ENCODE data around the gene CDH22. TPM values are rescaled to one million over a fixed set of nuclear protein-coding genes. Genes with fewer than 3 reads are reported as not detected.

Gene CDH22
- total and polyA plus RNA-seq, 10 of the 15 experiments (the other 5 are each of a cell fraction or from before 2014, with no cell fraction given): not detected

DNA sequence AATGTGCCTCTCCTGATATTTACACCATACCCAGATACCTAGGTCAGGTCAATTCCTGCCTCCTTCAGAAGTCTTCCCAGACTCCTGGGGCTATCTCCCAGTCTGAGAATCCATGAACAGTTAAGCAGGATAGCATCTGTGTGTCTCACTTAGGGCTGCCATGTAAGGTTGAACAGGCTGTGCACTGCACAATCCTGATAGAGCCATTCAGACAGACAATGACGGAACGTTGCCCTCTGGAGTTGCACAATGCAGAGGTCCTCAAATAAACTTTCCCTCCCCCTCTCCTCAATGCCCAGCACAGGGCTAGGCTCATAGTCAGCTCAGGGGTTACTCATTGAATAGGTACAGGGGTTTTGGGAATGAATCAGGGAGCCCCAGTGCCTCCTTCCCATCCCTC is 100.5 kb downstream of the CDH22 start:
- Histone ChIP-seq H4K20me1 (ENCODE audit: control insufficient read depth, insufficient read depth) (no peaks in the 10 kb centered on the region; the same call in 1 of the 2 replicates), H3K9me3 (replicated peaks; ENCODE audit: control insufficient read depth, insufficient read depth, low read length) (no peaks in the 10 kb centered on the region), H3K4me1 (ENCODE audit: control insufficient read depth, insufficient read depth, low read length) (peaks cover 13% of the 10 kb centered on the region), H3K27me3 (replicated peaks in 1 of 2; ENCODE audit: control insufficient read depth in 2 of 2, insufficient read depth in 2 of 2, low read length in 1 of 2) (peaks cover 0 to 1% of the 10 kb centered on the region in 2 experiments), H3K27ac (ENCODE audit: control insufficient read depth, insufficient read depth) (no peak overlapping the region), H3K79me2 (ENCODE audit: control insufficient read depth, insufficient read depth, low read length) (no peaks in the 10 kb centered on the region), H3K36me3 (ENCODE audit: control insufficient read depth in 2 of 2, insufficient read depth in 2 of 2, low read length in 1 of 2) (no peaks in the 10 kb centered on the region), H3K4me3 (no peak overlapping the region), H2AFZ (ENCODE audit: control insufficient read depth, low read depth, low read length) (no peak overlapping the region), H3K9ac (ENCODE audit: control insufficient read depth, insufficient read depth, low read length) (no peak overlapping the region), H3K4me2 (ENCODE audit: control insufficient read depth, insufficient read depth) (no peak overlapping the region)
- no peak for TF ChIP-seq MTA3 (IDR thresholded peaks at IDR 0.05; ENCODE audit: borderline replicate concordance, low read length)
- SMC1A ChIA-PET (ENCODE audit: uncharacterized antibody, unreplicated experiment): no interaction called here
- intact Hi-C loops (cut with micrococcal nuclease; ENCODE audit: unreplicated experiment) (no loop called here), in situ Hi-C loops (cut with MboI) (no loop called here)
- POLR2A ChIA-PET: no interaction called here
- RAD21 ChIA-PET (ENCODE audit: unreplicated experiment): no interaction called here
- DNase-seq (ENCODE audit: low read depth, low spot score): no peak
- no TSS peak for BruUV-seq (replicated peaks)
- WGBS (ENCODE audit: insufficient coverage, insufficient replicate concordance, low lambda C conversion rate, missing lambda C conversion rate): 54% methylated on average over 2 of the region's 2 CpGs
- no peak for FAIRE-seq
- CTCF ChIA-PET: interaction anchor here (0.9 kb wide), 1 partner anchor 77 kb away, joined by 3 read pairs; no protein-coding TSS in a partner anchor
- no peak for ATAC-seq

DNA sequence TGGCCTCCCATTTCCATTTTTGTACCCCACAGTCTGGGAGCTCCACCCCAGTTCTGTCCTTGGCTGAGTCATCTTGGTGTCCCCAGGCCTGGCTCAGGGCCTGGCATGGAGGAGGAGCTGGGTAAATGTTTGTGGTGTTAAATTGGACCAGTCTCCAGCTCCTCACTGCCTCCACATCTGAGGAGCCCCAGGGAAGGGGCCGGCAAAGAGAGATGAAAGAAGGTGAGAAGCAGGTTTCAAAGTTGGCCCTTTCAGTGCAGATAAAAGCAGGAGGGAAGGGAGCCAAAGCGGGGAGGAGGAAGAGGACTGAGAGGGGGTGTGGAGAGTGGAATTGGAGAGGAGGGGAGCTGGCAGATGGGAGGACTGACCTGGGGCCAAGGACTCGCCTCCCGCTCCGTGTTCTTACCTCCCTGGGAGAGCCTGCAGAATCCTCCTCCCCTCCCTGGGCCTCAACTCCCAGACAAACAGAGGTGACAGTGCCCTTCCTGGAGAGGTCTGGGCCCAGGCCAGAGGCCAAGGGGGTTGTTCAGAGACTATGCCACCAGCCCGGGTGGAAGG is 101.2 kb downstream of the CDH22 start:
- Histone ChIP-seq H4K20me1 (ENCODE audit: control insufficient read depth, insufficient read depth) (no peaks in the 10 kb centered on the region; the same call in 1 of the 2 replicates), H3K36me3 (ENCODE audit: control insufficient read depth in 2 of 2, insufficient read depth in 2 of 2, low read length in 1 of 2) (no peaks in the 10 kb centered on the region), H3K4me3 (no peak overlapping the region), H3K27me3 (replicated peaks in 1 of 2; ENCODE audit: control insufficient read depth in 2 of 2, insufficient read depth in 2 of 2, low read length in 1 of 2) (peaks cover 0 to 1% of the 10 kb centered on the region in 2 experiments), H2AFZ (ENCODE audit: control insufficient read depth, low read depth, low read length) (no peak overlapping the region), H3K4me1 (ENCODE audit: control insufficient read depth, insufficient read depth, low read length) (peaks cover 13% of the 10 kb centered on the region), H3K79me2 (ENCODE audit: control insufficient read depth, insufficient read depth, low read length) (no peaks in the 10 kb centered on the region), H3K27ac (ENCODE audit: control insufficient read depth, insufficient read depth) (no peak overlapping the region), H3K9ac (ENCODE audit: control insufficient read depth, insufficient read depth, low read length) (no peak overlapping the region), H3K4me2 (ENCODE audit: control insufficient read depth, insufficient read depth) (no peak overlapping the region), H3K9me3 (replicated peaks; ENCODE audit: control insufficient read depth, insufficient read depth, low read length) (no peaks in the 10 kb centered on the region)
- in situ Hi-C loops (cut with MboI) (no loop called here), intact Hi-C loops (cut with micrococcal nuclease; ENCODE audit: unreplicated experiment) (no loop called here)
- FAIRE-seq (no peak), DNase-seq (ENCODE audit: low read depth, low spot score) (no peak), ATAC-seq (no peak)
- SMC1A ChIA-PET (ENCODE audit: uncharacterized antibody, unreplicated experiment): interaction anchor here (0.9 kb wide), 1 partner anchor 15 kb away, joined by 3 read pairs; no protein-coding TSS in a partner anchor
- POLR2A ChIA-PET: no interaction called here
- WGBS (ENCODE audit: insufficient coverage, insufficient replicate concordance, low lambda C conversion rate, missing lambda C conversion rate): 25% methylated on average over 6 of the region's 6 CpGs
- RAD21 ChIA-PET (ENCODE audit: unreplicated experiment): no interaction called here
- no TSS peak for BruUV-seq (replicated peaks)
- CTCF ChIA-PET: interaction anchor here (0.7 to 0.9 kb wide), 2 partner anchors 77 to 80 kb away, joined by 3 read pairs; no protein-coding TSS in a partner anchor
- TF ChIP-seq, protein P1, sequence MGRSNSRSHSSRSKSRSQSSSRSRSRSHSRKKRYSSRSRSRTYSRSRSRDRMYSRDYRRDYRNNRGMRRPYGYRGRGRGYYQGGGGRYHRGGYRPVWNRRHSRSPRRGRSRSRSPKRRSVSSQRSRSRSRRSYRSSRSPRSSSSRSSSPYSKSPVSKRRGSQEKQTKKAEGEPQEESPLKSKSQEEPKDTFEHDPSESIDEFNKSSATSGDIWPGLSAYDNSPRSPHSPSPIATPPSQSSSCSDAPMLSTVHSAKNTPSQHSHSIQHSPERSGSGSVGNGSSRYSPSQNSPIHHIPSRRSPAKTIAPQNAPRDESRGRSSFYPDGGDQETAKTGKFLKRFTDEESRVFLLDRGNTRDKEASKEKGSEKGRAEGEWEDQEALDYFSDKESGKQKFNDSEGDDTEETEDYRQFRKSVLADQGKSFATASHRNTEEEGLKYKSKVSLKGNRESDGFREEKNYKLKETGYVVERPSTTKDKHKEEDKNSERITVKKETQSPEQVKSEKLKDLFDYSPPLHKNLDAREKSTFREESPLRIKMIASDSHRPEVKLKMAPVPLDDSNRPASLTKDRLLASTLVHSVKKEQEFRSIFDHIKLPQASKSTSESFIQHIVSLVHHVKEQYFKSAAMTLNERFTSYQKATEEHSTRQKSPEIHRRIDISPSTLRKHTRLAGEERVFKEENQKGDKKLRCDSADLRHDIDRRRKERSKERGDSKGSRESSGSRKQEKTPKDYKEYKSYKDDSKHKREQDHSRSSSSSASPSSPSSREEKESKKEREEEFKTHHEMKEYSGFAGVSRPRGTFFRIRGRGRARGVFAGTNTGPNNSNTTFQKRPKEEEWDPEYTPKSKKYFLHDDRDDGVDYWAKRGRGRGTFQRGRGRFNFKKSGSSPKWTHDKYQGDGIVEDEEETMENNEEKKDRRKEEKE (IDR thresholded peaks at IDR 0.05): no peak
- TF ChIP-seq NR2F1 (conservative IDR thresholded peaks at IDR 0.05) (no peak), NRF1 (conservative IDR thresholded peaks at IDR 0.05; ENCODE audit: low read depth, low read length) (no peak), RFX5 (IDR thresholded peaks at IDR 0.05; ENCODE audit: low read depth, low read length) (no peak), TARDBP (IDR thresholded peaks at IDR 0.05; ENCODE audit: borderline replicate concordance) (no peak), SIN3A (IDR thresholded peaks at IDR 0.05; ENCODE audit: low read depth, low read length) (no peak), STAT3 (IDR thresholded peaks at IDR 0.05; ENCODE audit: low read depth, low read length) (no peak)
- TF ChIP-seq, protein P2, sequence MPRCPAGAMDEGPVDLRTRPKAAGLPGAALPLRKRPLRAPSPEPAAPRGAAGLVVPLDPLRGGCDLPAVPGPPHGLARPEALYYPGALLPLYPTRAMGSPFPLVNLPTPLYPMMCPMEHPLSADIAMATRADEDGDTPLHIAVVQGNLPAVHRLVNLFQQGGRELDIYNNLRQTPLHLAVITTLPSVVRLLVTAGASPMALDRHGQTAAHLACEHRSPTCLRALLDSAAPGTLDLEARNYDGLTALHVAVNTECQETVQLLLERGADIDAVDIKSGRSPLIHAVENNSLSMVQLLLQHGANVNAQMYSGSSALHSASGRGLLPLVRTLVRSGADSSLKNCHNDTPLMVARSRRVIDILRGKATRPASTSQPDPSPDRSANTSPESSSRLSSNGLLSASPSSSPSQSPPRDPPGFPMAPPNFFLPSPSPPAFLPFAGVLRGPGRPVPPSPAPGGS (IDR thresholded peaks at IDR 0.05; ENCODE audit: borderline replicate concordance, insufficient read depth, low read depth, low read length, poor library complexity, severe bottlenecking): no peak
- TF ChIP-seq, protein P3, sequence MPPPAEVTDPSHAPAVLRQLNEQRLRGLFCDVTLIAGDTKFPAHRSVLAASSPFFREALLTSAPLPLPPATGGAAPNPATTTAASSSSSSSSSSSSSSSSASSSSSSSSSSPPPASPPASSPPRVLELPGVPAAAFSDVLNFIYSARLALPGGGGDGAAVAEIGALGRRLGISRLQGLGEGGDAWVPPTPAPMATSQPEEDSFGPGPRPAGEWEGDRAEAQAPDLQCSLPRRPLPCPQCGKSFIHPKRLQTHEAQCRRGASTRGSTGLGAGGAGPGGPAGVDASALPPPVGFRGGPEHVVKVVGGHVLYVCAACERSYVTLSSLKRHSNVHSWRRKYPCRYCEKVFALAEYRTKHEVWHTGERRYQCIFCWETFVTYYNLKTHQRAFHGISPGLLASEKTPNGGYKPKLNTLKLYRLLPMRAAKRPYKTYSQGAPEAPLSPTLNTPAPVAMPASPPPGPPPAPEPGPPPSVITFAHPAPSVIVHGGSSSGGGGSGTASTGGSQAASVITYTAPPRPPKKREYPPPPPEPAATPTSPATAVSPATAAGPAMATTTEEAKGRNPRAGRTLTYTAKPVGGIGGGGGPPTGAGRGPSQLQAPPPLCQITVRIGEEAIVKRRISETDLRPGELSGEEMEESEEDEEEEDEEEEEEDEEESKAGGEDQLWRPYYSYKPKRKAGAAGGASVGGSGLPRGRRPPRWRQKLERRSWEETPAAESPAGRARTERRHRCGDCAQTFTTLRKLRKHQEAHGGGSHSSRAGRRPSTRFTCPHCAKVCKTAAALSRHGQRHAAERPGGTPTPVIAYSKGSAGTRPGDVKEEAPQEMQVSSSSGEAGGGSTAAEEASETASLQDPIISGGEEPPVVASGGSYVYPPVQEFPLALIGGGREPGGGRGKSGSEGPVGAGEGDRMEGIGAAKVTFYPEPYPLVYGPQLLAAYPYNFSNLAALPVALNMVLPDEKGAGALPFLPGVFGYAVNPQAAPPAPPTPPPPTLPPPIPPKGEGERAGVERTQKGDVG (CRISPR knock-in tag; IDR thresholded peaks at IDR 0.05): no peak

All from GM12878 (cell line).